Fibroblast of skin of scalp (primary cell): ENCODE data around the gene LRRC27.

Source experiments
- DNase-seq: peaks from one replicate; pipeline ENCODE4 v3.0.0-alpha.2; 2013

Gene LRRC27

GRCh38 chr10:132338876-132339275 is 6.9 kb downstream of the LRRC27 start:
- DNase-seq, result no peak

GRCh38 chr10:132339276-132339675 is 7.3 kb downstream of the LRRC27 start:
- DNase-seq, result no peak

GRCh38 chr10:132341017-132341416 is 9.0 kb downstream of the LRRC27 start:
- no peak for DNase-seq

- DNase-seq, result no peak
These were observed 9.8 kb downstream of the LRRC27 start for GRCh38 chr10:132341781-132342180.

- no peak for DNase-seq
These were observed 10.6 kb downstream of the LRRC27 start for GRCh38 chr10:132342553-132342952.

GRCh38 chr10:132344386-132344785 is 12.4 kb downstream of the LRRC27 start:
- DNase-seq, result no peak

GRCh38 chr10:132345345-132345744 is 13.4 kb downstream of the LRRC27 start:
- DNase-seq, result no peak

- no peak for DNase-seq
These were observed 14.8 kb downstream of the LRRC27 start for GRCh38 chr10:132346806-132347205.

GRCh38 chr10:132347211-132347930 is 15.4 kb downstream of the LRRC27 start:
- DNase-seq, result no peak

- no peak for DNase-seq
These were observed 15.9 kb downstream of the LRRC27 start for GRCh38 chr10:132347931-132348267.

- no peak for DNase-seq
These were observed 17.8 kb downstream of the LRRC27 start for GRCh38 chr10:132349766-132350165.

- DNase-seq, result no peak
These were observed 18.4 kb downstream of the LRRC27 start for GRCh38 chr10:132350391-132350790.

GRCh38 chr10:132350946-132351345 is 19.0 kb downstream of the LRRC27 start:
- no peak for DNase-seq

- no peak for DNase-seq
These were observed 19.6 kb downstream of the LRRC27 start for GRCh38 chr10:132351611-132352010.

GRCh38 chr10:132352462-132353308 is 20.7 kb downstream of the LRRC27 start:
- DNase-seq, result peak; percentile 41

- no peak for DNase-seq
These were observed 21.7 kb downstream of the LRRC27 start for GRCh38 chr10:132353456-132354355.

- no peak for DNase-seq
These were observed 22.5 kb downstream of the LRRC27 start for GRCh38 chr10:132354356-132355094.

GRCh38 chr10:132355297-132355696 is 23.3 kb downstream of the LRRC27 start:
- no peak for DNase-seq

- no peak for DNase-seq
These were observed 23.8 kb downstream of the LRRC27 start for GRCh38 chr10:132355754-132356153.

- DNase-seq, result no peak
These were observed 24.7 kb downstream of the LRRC27 start for GRCh38 chr10:132356621-132357195.

- no peak for DNase-seq
These were observed 25.5 kb downstream of the LRRC27 start for GRCh38 chr10:132357286-132358058.
